Erythroblast (primary cell): ENCODE measurements around the gene MLNR.

Experiments used
- GATA1 ChIP-seq: IDR thresholded peaks from 2 replicates; pipeline ENCODE4 v1.6.1; 2011; ENCODE audit warnings: low read depth, mild to moderate bottlenecking, control low read depth, low read length, moderate library complexity
- POLR2A ChIP-seq: IDR thresholded peaks from 2 replicates; pipeline ENCODE4 v1.6.1; 2011; ENCODE audit warnings: mild to moderate bottlenecking, low read length

DNA sequence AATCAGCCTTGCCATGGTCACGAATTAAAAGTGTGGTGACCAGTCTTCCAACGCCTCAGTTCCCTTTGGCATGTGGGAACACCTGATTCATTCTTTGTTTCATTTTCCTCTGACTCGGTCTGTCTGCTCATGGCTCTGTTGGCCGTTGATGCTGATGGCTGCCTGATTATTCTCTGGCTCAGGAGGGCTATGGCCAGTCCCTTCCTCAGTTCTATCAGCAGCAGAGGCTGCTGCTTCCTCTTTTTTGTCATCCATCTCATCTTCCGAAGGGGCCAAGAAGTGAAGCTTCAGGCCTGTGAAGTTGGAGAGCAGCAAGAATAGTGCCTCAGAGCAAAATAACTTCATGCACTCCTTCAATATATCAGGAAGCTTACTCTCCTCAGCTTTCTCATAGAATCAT is 9.5 kb upstream of the MLNR start:
- TF ChIP-seq GATA1 (no peak), POLR2A (no peak)
